Tibial nerve (tissue), 3 donors: Measurements from ENCODE around the gene EFHB.

ENCODE experiments used
- CTCF ChIP-seq, 5 experiments: fragments of 200-600 bp in 3 of 5; fragments of 450-650 bp in 2 of 5; sonication (generic) in 3 of 5; IDR thresholded peaks; one replicate each; pipeline ENCODE4 v1.5.1; 2016 to 2019; ENCODE audit warnings: antibody characterized with exemption in 5 of 5, mild to moderate bottlenecking in 3 of 5, moderate library complexity in 2 of 5
- POLR2A ChIP-seq, 2 donors: fragments of 450-650 bp; IDR thresholded peaks; one replicate each; pipeline ENCODE4 v1.6.1; 2017; ENCODE audit warnings: antibody characterized with exemption in 2 of 2, mild to moderate bottlenecking in 2 of 2, moderate library complexity in 2 of 2

- TF ChIP-seq CTCF (IDR thresholded peaks at IDR 0.05) (no peak), POLR2A (IDR thresholded peaks at IDR 0.05) (no peak)
Measured at GRCh38 chr3:19945534-19945933, 11.5 kb upstream of the EFHB start.
